HUDEP-2 (cell line): ENCODE measurements around the gene ZMAT1.
"Not testable (repeated sequence)": the region's sequence is repeated elsewhere in the genome, so short reads cannot be mapped to it uniquely, and the experiment has no call there.

ENCODE experiments used
- DNase-seq, 76 experiments: peaks; one replicate each; lab custom pipeline; 2025; ENCODE audit not compliant: unreplicated experiment in 76 of 76; lab: John Stamatoyannopoulos, UW

Gene ZMAT1

DNA sequence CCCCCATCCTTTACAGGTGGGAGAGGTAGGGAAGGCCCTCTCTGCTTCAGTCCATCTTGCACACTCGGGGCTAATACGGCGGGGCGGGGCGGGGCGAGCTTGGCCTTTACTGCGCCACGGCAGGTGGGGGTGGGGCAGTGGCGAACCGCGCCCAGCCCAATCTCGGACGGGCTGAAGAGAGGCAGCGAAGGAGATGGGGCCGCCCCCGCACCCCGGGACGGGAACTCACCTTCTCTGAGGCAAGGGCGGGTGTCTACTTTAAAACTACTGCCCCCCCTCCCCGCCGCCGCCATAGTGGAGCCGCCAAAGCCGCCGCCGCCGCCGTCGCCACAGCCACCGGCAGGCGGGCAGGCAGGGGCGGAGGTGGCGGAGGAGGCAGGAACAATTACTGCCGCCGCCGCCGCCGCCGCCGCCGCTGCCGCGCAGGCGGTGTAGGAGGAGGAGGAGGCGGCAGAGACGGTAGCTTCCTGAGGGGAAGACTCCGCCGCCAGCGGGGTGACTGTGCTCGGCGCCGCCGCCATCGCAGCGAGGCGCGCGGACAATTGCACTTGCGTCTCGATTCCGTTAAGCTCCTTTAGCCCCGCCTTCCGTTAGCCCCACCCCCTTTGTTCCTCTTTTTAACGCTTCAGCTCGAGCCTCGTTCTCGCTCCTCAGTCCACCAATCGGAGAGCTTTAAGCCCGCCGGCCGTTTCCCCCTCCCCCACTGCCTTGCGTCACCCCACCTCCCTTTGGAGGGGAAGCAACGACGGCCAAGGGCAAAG is at the start of gene ZMAT1:
Gene ZMAT1, minus strand, starts transcription at position 540 of the 761 bp plus-strand sequence. Its CDS starts 19 bp downstream, at position 521.
- peak in 75 of 76 experiments; percentile 18 to 92 (median 81) for DNase-seq

- no peak for DNase-seq
These were observed 45.3 kb upstream of the ZMAT1 start for GRCh38 chrX:101977106-101977505.

DNA sequence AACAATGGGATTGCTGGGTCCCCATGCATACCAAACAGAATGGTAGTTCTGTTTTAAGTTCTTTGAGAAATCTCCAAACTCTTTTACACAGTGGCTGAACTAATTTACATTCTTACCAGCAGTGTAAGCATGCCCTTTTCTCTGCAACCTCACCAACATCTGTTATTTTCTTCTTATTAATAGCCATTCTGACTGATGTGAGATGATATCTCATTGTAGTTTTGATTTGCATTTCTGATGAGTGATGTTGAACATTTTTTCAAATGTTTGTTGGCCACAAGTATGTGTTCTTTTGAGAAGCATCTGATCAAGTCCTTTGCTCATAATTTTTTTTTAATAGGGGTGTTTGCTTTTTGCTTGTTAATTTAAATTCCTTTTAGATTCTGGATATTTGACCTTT is 41.2 kb upstream of the ZMAT1 start:
- no peak for DNase-seq

GRCh38 chrX:101964923-101965539 is 33.2 kb upstream of the ZMAT1 start:
- not testable (repeated sequence) for DNase-seq

GRCh38 chrX:101958139-101958538 is 26.3 kb upstream of the ZMAT1 start:
- no peak for DNase-seq

- DNase-seq, result no peak
These were observed 25.3 kb upstream of the ZMAT1 start for GRCh38 chrX:101957174-101957573.

GRCh38 chrX:101956556-101956955 is 24.7 kb upstream of the ZMAT1 start:
- DNase-seq, result no peak

DNA sequence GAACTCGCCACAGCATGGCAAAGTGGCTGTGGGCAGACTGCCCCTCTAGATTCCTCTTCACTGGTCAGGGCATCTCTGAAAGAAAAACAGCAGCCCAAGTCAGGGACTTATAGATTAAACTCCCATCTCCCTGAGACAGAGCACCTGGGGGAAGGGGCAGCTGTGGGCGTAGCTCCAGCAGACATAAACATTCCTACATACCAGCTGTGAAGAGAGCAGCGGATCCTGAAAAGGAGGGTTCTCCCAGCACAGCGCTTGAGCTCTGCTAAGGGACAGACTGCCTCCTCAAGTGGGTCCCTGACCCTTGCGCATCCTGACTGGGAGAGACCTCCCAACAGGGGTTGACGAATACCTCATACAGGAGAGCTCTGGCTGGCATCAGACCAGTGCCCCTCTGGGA is 18.8 kb upstream of the ZMAT1 start:
- DNase-seq, result no peak

GRCh38 chrX:101932249-101932570 is 383 bp upstream of the ZMAT1 start:
- DNase-seq, result no peak

- DNase-seq, result peak in 2 of 76 experiments; percentile 11 to 23
These were observed 715 bp downstream of the ZMAT1 start for GRCh38 chrX:101931136-101931487.

GRCh38 chrX:101925733-101926132 is 6.1 kb downstream of the ZMAT1 start:
- DNase-seq, result no peak

DNA sequence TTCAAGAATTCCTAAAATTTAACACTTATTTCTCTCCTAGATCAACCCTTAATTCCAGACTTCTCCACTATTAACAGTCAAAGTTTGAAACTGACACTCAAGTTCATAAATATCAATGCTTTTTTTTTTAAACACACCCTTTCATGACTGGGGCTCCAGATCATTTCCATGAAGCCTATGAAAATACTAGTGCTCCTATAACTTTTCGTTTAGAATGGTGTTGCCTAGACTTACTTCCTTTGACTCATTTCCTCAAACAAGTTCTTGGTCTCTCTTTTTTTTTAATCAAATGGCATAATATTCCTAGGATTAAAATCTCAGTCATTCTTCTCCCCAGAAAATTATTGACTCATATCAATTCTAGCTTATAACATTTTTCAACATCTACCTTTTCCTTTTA is 13.1 kb downstream of the ZMAT1 start:
- DNase-seq, result no peak

GRCh38 chrX:101906136-101906796 is 25.6 kb downstream of the ZMAT1 start:
- peak in 1 of 76 experiments; percentile 0 for DNase-seq

DNA sequence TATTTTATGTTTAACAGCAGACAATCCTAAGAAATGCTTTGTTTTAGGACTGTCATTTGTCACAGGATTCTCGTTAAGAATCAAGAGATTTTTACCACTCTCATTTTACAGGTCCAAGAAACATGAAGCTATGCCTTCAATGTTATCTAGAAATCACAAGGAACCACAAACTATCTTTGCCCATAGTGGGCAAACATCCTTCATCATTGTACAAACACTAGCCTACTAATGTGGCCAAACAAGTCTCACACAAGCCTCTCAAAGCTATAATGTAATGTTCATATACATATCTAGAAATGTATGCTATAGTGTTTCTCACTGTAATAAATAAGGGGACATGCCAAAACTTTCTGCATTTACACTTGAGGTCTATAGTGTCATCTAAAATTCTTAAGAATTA is 26.8 kb downstream of the ZMAT1 start:
- DNase-seq, result no peak
